HG02840 (cell line): ENCODE data around the gene RAP1GAP.

Experiments
- ATAC-seq: cut with Tn5 transposase; IDR thresholded peaks from one replicate; pipeline ENCODE4 v1.9.1; 2021; ENCODE audit warnings: mild to moderate bottlenecking, moderate library complexity, moderate number of reproducible peaks; ENCODE audit not compliant: unreplicated experiment, low FRiP score

The RAP1GAP gene

DNA sequence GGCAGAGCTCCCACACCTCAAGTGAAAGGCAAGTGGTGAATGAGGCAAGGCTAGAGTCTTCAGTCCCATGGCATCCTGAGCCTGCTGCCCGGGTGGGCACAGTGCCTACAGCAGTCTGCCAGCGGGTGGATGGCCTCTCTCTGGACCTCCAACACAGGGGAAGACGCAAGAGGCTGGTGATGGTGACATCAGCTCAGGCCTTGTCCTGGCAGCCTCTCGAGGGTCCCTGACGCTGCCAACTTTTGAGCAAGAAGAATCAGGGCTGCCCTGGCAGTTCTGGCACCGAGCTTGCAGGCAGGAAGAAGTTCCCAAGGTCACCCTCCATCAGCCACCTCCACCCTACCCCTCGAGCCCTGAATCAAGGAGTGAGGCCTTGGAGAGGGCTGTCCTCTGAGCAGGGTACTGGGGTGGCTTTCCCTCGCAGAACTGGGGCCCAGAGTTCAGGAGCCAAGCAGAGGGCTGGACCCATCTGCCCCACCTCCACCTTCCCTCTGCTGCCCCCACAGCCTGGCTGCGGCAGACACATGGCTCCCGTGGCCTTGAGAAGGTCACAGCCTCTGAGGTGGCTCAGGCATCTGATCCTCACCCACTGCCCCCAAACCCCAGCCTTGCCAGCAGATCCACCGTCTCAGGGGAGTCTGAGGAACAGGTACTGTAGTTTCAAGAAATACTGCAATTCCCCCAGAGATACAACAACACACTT is 5.8 kb downstream of the RAP1GAP start:
- no peak for ATAC-seq

DNA sequence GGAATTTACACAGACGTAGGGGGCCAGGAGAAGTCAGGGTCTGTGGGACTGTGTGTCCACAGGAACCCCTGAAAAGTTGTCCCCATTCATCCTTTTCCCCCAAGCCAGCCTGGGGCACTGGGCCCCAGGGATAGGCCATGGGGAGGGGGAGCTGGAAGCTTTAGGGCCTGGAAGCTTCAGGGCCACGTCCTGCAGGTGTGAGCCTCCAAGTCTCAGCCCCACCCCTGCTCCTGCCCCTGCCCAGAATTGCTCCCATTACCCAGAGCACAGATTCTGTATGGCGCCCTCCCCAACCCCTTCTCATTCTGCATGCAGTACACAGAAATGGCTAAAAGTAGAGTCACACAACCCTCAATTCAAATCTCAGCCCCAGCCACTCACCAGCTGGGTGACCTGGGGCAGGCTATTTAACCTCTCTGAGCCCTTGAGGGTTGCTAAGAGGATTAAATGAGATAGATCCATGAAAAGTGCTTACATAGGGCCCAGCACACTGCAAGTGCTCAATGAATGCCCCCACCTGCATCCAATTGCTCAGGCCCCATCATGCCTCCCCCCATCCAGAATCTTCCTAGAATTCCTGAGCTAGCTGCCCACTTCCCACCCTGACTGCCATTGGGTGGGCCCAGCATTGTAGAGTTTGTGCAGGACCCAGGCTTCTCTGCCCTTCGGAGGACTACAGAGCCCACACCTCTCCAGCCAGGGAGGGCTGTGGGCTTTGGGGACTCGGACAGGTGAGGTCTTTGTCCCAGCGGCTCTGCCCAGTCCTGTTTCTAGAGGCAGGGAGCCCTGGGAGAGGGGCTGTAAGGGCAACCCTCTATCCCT is 6.5 kb downstream of the RAP1GAP start:
- no peak for ATAC-seq

DNA sequence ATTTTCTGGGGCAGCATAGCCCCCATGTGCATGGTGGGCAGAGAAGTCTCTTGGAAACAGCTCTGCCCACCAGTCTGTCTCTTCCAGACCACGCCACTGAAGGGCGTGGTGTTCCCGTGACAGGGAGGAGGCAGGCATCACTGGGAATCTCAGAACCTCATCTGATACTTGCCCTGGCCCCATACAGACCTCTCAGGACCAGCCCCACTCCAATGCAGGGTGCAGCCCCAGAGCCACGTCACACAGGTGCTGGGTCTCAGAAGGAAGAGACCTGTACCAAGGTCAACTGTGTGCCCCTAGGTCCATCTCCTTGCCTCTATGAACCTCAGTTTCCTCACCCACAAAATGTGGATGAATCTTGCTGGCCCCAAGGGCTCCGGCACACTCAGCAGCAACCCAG is 7.3 kb downstream of the RAP1GAP start:
- no peak for ATAC-seq

DNA sequence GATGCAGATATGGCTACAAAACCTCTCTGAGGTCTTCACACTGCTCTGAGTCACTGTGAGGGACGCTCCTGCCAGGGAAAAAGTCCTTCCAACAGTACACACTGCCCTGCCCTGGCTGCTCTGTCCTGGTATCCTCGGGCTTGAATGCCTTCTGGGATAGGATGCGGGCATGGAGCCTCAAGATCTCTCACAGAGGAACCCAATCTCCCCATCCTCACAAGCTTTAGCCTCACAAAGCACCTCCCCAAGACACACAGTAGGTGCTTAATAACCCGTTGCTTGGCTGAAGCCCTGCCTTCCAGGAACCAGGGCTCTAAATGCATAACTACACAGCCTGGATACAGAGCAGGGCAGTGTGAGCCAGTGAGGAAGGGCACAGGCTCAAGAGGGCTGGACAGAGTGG is 9.2 kb downstream of the RAP1GAP start:
- no peak for ATAC-seq

DNA sequence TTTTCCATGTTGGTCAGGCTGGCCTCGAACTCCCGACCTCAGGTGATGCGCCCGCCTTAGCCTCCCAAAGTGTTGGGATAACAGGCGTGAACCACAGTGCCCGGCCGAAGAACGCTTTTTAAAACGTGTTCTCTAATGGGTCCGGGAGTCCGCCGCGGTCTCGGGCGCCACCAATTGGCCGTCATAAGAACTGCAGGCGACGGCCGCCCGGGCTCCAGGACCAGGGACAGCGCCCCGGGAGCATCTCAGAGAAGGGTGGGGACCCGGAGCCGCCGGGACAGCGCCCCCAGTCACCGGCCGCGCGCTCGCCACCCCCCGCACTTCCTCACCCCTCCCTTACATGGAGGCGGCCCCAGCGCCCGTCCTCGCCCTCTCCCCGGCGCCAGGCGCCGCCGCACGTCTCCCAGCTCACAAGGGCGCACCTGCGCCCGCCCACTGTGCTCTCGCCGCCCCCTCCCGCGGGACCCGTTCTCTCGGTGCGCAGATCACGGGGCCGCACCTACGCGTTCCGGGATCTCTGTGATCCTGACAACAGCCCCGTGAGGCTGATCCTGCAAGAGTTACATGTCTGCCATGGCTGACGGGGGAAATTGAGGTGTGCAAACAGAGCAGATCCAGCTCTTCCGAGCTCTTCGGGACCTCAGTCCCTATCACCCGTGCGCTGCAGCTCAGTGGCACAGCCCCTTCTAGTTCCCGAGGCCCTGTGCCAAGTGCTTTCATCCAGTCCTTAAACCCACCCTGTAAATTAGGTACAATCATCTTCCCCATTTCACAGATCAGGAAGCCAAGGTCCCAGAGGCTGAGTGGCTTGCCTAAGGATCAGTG is 9.8 kb downstream of the RAP1GAP start:
- no peak for ATAC-seq

DNA sequence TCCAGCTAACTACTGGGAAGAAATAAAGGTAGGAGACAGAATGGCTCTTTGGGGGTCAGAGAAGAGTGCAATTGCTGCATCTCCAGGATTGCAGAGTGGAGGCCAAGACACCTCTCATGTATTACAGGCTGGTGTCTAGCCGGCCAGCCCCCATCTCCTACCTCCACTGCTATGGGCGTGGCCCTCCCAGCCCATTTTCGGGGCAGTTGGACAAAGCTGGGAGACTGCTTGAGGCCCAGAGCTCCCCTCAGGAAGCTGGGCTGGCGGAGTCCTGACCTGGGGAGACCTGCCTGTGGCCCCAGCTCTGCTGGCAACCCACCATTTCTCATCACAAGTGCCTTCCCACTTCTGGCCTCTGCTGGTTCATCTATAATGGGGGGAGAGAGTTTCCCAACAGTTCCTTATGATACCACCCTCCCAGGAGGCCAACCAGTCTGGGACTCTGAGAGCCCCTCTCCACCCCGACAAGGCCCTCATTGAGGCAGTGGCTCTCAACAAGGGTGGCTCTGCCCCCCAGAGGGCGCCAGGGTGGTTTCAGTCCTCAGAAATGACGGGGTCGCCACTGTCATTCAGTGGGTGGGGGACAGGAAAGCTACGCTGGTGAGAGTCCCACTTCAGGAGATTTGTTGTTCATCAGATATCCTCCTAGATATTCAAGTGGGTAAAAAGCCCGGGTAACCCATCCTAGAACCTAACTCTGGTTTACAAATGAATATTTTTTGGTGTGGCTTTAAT is 11.5 kb downstream of the RAP1GAP start:
- ATAC-seq: no peak

DNA sequence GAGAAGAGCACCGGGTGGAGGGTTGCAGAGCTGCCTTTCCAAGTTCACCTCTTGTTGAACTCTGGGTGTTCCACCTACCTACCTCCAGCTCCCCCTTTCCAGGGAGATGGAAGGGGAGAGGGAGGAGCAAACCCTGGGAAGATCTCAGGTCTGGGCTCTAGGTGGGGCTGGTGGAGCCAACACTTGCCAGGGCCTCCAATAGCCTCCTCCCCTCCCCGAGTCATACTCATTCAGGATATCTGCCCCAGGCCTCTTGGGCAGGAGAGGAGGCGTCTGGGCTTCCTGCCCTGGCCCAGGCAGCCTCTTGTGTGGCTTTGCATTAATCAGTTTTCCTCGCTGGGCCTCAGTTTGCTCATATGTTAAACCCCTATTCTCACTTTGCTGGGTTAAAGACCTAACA is 13.4 kb downstream of the RAP1GAP start:
- no peak for ATAC-seq

DNA sequence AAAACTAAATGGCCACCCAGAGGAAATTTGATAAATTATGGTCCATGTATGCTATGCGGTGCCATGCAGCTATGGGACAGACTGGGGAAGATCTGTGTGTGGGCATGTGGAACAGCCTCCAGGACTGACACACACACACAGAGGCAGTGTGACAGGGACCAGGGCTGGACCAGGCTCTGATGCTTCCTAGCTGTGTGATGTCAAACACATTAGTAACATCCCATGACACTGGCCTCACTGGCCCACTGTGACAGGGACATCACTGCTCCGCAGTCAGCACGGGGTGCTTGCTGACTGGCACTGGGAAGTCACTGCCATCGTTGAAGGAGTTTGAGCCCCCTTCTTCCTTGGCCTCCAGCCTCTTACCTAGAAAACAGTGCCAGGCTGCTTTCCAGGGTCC is 13.9 kb downstream of the RAP1GAP start:
- no peak for ATAC-seq

DNA sequence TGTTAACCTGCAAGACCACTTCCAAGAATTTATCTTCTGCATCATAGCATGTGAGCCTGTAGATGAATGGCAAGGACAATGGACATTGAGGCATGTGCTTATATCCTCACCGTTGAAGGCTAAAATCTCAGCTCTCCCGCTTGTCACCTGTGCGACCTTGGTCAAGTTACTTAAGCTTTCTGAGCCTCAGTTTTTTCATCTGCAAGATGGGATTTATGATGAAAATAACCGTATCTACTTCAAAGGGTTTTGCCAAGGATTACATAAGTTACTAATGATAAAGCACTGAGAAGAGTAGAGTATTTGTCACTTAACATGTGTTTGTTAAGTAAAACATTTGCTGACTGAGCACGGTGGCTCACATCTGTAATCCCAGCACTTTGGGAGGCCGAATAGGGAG is 14.9 kb downstream of the RAP1GAP start:
- no peak for ATAC-seq

DNA sequence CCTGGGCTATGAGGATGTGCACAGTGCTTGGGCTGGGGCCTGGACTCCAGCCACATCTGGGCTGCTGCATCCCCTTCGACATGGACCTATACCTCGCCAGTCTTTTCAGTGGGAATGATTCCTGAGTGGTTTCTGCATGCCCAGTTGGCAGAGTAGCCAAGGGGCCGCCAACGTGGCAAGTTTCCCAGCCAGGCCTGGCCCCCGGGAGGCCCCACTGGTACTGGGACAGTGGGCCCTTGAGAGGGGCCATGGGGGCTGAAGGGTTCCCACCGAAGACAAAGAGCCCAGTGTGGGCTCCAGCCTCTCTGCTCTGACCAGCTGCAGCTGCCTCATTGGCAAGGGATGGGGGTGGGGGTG is 15.4 kb downstream of the RAP1GAP start:
- ATAC-seq: no peak

DNA sequence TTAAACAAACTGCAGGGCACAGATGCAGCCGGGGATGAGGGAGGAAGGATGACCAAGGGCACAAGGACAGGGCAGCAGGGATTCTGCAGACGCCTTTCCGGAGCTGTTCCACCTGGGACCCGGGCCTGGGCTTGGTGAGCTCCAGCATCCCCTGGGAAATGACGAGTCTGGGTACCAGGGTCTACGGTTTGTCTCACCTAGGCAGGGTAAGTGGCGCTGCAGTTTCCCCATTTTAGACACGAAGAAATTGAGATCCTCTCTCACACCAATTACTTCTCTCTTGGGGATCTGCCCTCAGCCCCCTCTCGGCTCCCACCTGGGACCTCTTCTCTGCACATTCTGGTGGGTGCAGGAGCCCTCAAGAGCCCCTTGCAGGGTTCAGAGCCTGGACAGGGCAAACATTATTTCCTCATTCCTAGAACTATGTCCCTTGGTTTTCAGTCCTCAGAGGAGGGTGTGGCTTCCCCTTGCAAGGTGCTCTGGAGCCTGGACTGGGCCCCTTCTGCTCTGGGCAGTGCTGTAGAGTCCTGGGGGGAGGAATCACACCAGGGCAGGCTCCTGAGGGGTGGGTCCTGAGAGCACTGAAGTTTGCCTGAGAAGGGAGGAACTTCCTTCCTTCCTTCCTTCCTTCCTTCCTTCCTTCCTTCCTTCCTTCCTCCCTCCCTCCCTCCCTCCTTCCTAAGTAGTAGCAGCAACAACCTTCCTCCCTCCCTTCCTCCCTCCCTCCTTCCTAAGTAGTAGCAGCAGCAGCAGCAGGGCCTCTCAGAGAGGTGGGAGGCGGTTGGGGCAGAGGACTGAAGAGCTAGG is 16.0 kb downstream of the RAP1GAP start:
- ATAC-seq: no peak

DNA sequence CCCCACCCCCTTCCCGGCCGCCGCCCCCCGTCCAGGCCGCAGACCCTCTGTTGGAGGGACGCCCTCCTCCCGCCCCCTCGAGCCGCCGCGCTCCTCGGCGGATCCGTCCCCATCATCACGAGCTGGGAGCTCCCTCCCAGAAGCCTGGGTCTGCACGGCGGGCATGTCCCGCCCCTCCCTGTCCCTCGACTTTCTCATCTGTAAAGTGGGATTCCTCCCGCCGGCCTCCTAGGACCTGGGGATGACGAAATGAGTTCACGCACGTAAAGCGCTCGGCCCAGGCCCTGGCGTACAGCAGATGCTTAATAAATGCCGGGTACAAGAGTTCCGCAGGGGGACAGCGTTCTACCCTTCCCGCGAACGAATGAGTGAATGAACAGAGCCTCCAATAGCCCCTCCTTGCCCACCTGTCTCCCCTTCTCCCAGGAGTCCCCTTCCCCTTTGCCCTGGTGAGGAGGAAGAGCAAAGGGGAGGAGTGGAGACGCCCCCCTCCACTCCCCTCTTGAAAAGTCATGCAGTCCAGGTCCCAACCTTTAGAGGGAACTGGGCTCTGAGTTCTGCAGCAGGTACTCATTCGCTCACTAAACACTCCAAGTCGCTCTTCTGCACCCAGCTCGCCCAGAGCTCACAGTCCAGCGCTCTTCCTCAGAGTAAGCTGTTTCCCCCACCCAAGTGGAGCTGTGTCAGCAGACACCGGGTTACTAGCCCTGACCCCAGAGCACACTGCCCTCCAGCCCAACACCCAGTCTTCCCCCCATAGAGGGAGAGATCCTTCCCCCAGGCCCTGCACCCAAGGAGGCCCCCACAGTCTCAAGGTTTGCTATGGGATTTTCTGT is 16.8 kb downstream of the RAP1GAP start:
- ATAC-seq: no peak

DNA sequence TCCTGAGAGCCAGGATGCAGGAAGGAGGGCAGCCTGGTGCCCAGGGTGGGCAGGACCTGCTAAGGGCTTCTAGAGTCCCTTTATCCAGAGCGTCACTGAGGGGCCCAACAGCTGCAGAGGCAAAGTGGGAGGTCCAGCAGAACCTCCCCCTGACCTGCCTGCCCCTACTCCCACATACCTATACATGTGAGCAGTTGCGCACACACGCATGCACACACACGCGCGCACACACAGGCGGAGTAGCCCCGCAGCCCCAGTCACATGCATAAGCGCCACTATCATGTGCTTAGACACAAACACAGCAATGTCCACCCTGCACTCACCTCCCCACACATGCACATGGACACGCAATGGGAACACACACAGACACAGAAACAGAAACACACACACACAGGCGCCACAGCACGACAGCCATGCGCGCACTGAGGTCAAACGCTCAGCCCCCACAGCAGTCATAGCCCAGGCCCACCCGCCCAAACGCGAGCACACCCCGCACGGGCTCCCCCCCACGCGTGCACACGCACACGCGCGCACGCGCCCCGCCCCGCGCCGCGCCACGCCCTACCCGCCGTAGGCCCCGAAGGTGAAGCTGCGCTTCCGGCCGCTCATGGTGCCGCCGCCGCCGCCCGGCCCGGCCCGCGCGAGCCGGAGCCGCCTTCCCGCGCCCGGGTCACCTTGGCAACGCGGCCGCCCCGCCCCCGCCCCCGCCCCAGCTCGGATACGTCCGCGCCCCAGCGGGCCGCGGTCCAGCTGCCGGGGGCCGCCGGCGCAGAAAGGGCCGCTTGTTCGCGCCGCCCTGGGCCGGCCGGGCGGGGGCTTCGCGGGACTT is 17.7 kb downstream of the RAP1GAP start:
- no peak for ATAC-seq

DNA sequence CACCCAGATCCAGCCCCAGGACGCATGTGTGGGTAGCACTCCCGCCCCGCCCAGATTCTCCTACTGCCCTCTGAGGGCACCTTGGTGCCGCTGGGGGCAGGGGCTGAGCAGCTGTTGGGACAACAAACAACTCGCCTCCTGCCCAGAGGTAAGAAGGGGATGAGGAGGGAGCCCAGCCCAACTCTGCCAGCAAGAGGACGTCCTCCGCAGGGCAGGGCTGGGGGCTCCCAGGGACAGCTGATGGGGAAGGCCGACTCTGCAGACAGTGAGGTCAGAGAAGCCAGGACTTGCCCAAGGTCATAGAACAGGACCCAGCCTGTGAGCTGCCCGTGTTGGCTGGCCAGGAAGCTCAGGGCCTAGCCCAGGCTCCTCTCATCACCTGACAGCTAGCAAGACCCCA is 18.8 kb downstream of the RAP1GAP start:
- no peak for ATAC-seq

DNA sequence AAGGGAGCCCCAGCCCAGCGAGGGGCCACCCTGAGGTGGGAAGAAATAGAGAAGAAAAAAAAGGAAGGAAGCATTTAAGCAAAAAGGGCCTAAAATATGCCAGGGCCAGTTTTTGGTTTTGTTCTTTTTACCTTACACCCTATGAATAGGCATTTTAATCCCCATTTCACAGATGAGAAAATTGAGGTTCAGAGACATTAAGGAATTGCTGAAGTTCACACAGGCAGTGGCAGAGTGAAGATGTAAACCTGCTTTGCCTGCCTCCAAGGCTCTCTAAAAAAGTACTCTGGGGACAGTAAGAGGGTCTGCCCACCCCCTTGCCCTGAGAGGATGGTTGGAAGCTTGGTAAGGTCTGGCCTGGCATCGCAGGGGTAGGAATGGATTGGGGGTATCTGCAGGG is 19.8 kb downstream of the RAP1GAP start:
- ATAC-seq: no peak

DNA sequence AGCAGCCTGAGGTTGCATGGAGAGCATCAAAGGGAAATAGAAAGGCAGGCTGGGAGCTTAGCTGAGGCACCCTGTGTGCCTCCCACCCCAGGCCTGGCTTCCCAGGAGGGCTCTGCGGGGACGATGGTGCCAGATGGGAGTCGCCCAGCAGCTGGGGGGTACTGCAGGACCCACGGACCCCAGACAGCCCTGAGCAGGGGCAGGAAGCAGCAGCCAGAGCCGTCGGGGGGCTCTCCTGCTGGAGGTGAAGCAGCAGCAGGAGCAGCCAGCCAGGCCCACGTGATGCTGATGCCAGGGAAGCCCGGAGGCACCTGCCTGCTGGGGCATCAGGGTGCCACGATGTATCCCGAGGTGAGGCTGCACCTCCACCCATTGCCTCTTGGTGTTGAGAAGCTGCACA is 20.4 kb downstream of the RAP1GAP start:
- no peak for ATAC-seq

DNA sequence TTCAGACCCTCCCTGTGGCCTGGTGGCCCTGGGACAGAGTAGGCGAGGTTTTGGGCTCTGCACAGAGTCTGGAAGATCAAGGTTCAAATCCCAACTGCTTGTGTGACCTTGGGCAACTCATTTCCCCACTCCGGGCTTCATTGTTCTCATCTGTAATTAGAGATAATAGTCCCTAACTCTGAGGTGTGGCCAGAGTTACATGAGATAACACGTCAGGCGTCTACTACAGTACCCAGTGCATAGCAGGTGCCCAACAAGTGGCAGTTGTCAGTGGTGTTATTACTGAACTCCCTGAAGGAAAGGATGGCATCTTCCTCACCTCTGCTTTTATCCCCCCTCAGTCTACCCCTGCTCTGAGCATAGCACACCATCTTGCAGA is 20.8 kb downstream of the RAP1GAP start:
- no peak for ATAC-seq
